AG09319 (cell line): Measurements from ENCODE around the gene PRDM16.
A peak's percentile ranks its signal among the peaks of the same experiment; 100 is the strongest.

Experiments used
- DNase-seq: peaks from one replicate; pipeline ENCODE4 v3.0.0-alpha.2; 2010; ENCODE audit warnings: low read depth; ENCODE audit errors: extremely low read depth
- CTCF ChIP-seq: IDR thresholded peaks from 2 replicates; pipeline ENCODE4 v1.5.1; 2011; ENCODE audit warnings: low read depth, mild to moderate bottlenecking, inconsistent platforms, low read length, moderate library complexity

The PRDM16 gene

GRCh38 chr1:3275471-3276340 is 206.7 kb downstream of the PRDM16 start:
- DNase-seq, result peak; percentile 38
- TF ChIP-seq CTCF, result no peak

GRCh38 chr1:3276341-3276800 is 207.4 kb downstream of the PRDM16 start:
- no peak for DNase-seq

GRCh38 chr1:3277011-3277471 is 208.0 kb downstream of the PRDM16 start:
- DNase-seq, result no peak
- no peak for TF ChIP-seq CTCF

More at GRCh38 chr1:3276341-3276800, 207.4 kb downstream of the PRDM16 start:
- TF ChIP-seq CTCF, result no peak

GRCh38 chr1:3277623-3278022 is 208.6 kb downstream of the PRDM16 start:
- DNase-seq, result no peak
- TF ChIP-seq CTCF, result no peak

GRCh38 chr1:3278416-3279181 is 209.6 kb downstream of the PRDM16 start:
- no peak for TF ChIP-seq CTCF
- no peak for DNase-seq

GRCh38 chr1:3279182-3279470 is 210.1 kb downstream of the PRDM16 start:
- no peak for DNase-seq
- no peak for TF ChIP-seq CTCF

- no peak for TF ChIP-seq CTCF
- DNase-seq, result no peak
Observed at GRCh38 chr1:3281735-3282134, 212.7 kb downstream of the PRDM16 start.
